PC-9 (cell line): ENCODE results near the gene TBX5. TPM values are rescaled to one million over a fixed set of nuclear protein-coding genes. Genes with fewer than 3 reads are reported as not detected.

ENCODE experiments used
- BruUV-seq: library from RNA; stranded (reverse); fragments of 400-500 nt; replicated peaks from 2 replicates; lab custom pipeline; 2021; lab: Mats Ljungman, UMichigan
- CTCF ChIA-PET: fragments of 300-600 bp; sonication (Branson Sonifier 250); formaldehyde crosslinking; loops from one replicate; lab custom pipeline; 2022; ENCODE audit warnings: antibody characterized with exemption; lab: Charles Lee
- POLR2A ChIA-PET: fragments of 300-600 bp; sonication (Branson Sonifier 250); formaldehyde crosslinking; loops from one replicate; lab custom pipeline; 2022; ENCODE audit warnings: antibody characterized with exemption; ENCODE audit not compliant: unreplicated experiment; lab: Charles Lee
- DNase-seq, 2 experiments: peaks; one replicate each; pipeline versions ENCODE4 v3.0.0 to v3.0.0-alpha.2; 2015 to 2022; ENCODE audit warnings: mixed read lengths in 1 of 2
- H2AFZ ChIP-seq: fragments of 200-600 bp; sonication (generic); 2 replicates; pipeline ENCODE4 v1.8.1; 2017; ENCODE audit warnings: antibody characterized with exemption
- H3F3A ChIP-seq: fragments of 200-600 bp; sonication (generic); 2 replicates; pipeline ENCODE4 v1.8.1; 2017; ENCODE audit warnings: antibody characterized with exemption, mild to moderate bottlenecking, low read depth; ENCODE audit not compliant: insufficient read depth
- H3K27ac ChIP-seq: fragments of 200-600 bp; sonication (generic); 2 replicates; pipeline ENCODE4 v1.6.1; 2016; ENCODE audit warnings: mixed run types
- H3K27me3 ChIP-seq: fragments of 200-600 bp; sonication (generic); 2 replicates; pipeline ENCODE4 v1.6.1; 2016; ENCODE audit warnings: low read depth, mixed run types; ENCODE audit not compliant: insufficient read depth
- H3K36me3 ChIP-seq: fragments of 200-600 bp; sonication (generic); 2 replicates; pipeline ENCODE4 v1.6.1; 2016; ENCODE audit warnings: low read depth, mixed run types
- H3K4me1 ChIP-seq: fragments of 200-600 bp; sonication (generic); replicated peaks from 2 replicates; pipeline ENCODE4 v1.6.1; 2016; ENCODE audit warnings: mixed run types; ENCODE audit not compliant: insufficient read depth
- H3K4me2 ChIP-seq: fragments of 200-600 bp; sonication (generic); 2 replicates; pipeline ENCODE4 v1.6.1; 2017; ENCODE audit warnings: mixed run types
- H3K4me3 ChIP-seq: fragments of 200-600 bp; sonication (generic); 2 replicates; pipeline ENCODE4 v1.6.1; 2016; ENCODE audit warnings: mixed run types
- H3K79me2 ChIP-seq: fragments of 200-600 bp; sonication (generic); 2 replicates; pipeline ENCODE4 v1.6.1; 2017; ENCODE audit warnings: low read depth, mixed run types
- H3K9me2 ChIP-seq: fragments of 200-600 bp; sonication (generic); 2 replicates; pipeline ENCODE4 v1.8.1; 2017; ENCODE audit warnings: mild to moderate bottlenecking; ENCODE audit not compliant: insufficient read depth
- H3K9me3 ChIP-seq: fragments of 200-600 bp; sonication (generic); 2 replicates; pipeline ENCODE4 v1.8.1; 2016; ENCODE audit warnings: low read depth; ENCODE audit not compliant: insufficient read depth
- H4K20me1 ChIP-seq: fragments of 200-600 bp; sonication (generic); 2 replicates; pipeline ENCODE4 v1.8.1; 2017; ENCODE audit not compliant: insufficient read depth
- CTCF ChIP-seq: fragments of 200-600 bp; sonication (generic); conservative IDR thresholded peaks from 2 replicates; pipeline ENCODE4 v1.6.1; 2017; ENCODE audit warnings: mixed run types, antibody characterized with exemption, mild to moderate bottlenecking, moderate library complexity
- EZH2 ChIP-seq: fragments of 200-600 bp; sonication (generic); IDR thresholded peaks from 2 replicates; pipeline ENCODE4 v1.8.0; 2017; ENCODE audit warnings: antibody characterized with exemption, low read depth
- intact Hi-C: fragments of 100-400 bp; cut with micrococcal nuclease; formaldehyde crosslinking; loops from one replicate; pipeline ENCODE4 v1.10.0; 2022; ENCODE audit not compliant: unreplicated experiment
- total RNA-seq: library from RNA; stranded (reverse); gene quantifications from 2 replicates; pipeline ENCODE4 v1.2.3, GENCODE V29; 2021

The TBX5 gene
- total RNA-seq, 1 experiment from 2014 or later = not detected

- peaks cover 92% of the 10 kb centered on the region for H3K27me3 ChIP-seq
- no peak for DNase-seq
- no TSS peak for BruUV-seq
- ChIA-PET CTCF (no interaction called here), POLR2A (no interaction called here)
- no peaks in the 10 kb centered on the region for H4K20me1 ChIP-seq
- TF ChIP-seq CTCF (no peak), EZH2 (no peak)
- no peak overlapping the region for H2AFZ ChIP-seq
- no peaks in the 10 kb centered on the region for H3K79me2 ChIP-seq
- intact Hi-C loops = no loop called here
- no peaks in the 10 kb centered on the region for H3K36me3 ChIP-seq
- H3K27ac ChIP-seq = no peak overlapping the region
- H3K4me2 ChIP-seq = no peak overlapping the region
- H3K9me3 ChIP-seq = no peaks in the 10 kb centered on the region
- no peaks in the 10 kb centered on the region for H3K4me1 ChIP-seq
- no peaks in the 10 kb centered on the region for H3F3A ChIP-seq
- H3K4me3 ChIP-seq = no peak overlapping the region
- H3K9me2 ChIP-seq = no peaks in the 10 kb centered on the region
Observed at GRCh38 chr12:114407842-114408411, 2.0 kb upstream of the TBX5 start.

DNA sequence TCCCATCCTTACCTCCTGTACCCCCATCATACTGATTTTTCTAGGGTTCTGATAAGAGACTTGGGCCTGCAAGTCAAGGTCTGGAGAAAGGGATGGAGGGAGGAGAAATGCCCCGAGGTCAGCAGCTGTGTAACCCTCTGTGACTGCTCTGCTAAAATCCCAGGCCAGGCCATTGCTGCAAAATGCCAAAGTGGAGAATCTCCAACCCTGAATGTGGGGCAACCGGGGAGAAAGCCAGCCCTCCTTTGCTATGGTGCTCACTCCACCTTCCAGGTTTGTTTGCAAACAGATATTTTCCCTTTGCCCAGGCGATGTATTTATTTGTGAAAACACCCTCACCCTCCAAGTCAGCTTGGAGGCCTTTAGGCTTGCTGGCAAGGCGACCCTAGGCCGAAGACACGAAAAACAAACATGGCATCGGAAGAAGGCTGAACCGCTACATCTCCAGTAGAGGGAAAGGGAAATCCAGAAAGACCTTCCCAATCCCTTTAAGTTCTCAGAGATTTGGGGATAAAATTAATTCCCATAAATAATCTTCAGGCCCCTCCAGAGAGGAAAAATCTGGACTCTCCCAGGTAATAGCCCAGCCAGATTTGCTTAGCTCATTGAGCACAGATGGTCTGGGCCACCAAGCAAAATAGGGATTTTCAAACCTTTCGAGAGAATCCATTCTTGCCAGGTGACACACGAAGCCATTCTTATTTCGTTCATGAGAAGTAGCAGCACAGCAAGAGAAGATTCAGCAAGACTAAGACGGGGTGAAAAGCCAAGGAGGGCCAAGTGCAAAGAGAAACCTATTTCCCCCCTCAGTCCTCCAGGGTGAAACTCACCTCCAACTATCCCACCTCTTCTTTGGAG lies 1.3 kb upstream of the TBX5 start:
- H3K4me3 ChIP-seq = no peak overlapping the region
- no peak overlapping the region for H2AFZ ChIP-seq
- BruUV-seq = no TSS peak
- ChIA-PET POLR2A (no interaction called here), CTCF (no interaction called here)
- no peaks in the 10 kb centered on the region for H3K9me2 ChIP-seq
- peaks cover 92% of the 10 kb centered on the region for H3K27me3 ChIP-seq
- no peaks in the 10 kb centered on the region for H3K79me2 ChIP-seq
- no peak for DNase-seq
- no peak overlapping the region for H3K27ac ChIP-seq
- H3K9me3 ChIP-seq = no peaks in the 10 kb centered on the region
- TF ChIP-seq EZH2 (no peak), CTCF (no peak)
- no peaks in the 10 kb centered on the region for H3K36me3 ChIP-seq
- no peaks in the 10 kb centered on the region for H3F3A ChIP-seq
- no peaks in the 10 kb centered on the region for H4K20me1 ChIP-seq
- intact Hi-C loops = no loop called here
- no peak overlapping the region for H3K4me2 ChIP-seq
- H3K4me1 ChIP-seq = no peaks in the 10 kb centered on the region

- Histone ChIP-seq H3K4me2 (no peak overlapping the region), H4K20me1 (no peaks in the 10 kb centered on the region), H3K27me3 (peaks cover 92% of the 10 kb centered on the region), H3K4me1 (no peaks in the 10 kb centered on the region), H3F3A (no peaks in the 10 kb centered on the region), H2AFZ (no peak overlapping the region), H3K4me3 (no peak overlapping the region), H3K36me3 (no peaks in the 10 kb centered on the region), H3K27ac (no peak overlapping the region), H3K79me2 (no peaks in the 10 kb centered on the region), H3K9me2 (no peaks in the 10 kb centered on the region), H3K9me3 (no peaks in the 10 kb centered on the region)
- BruUV-seq = no TSS peak
- no peak for DNase-seq
- ChIA-PET CTCF (no interaction called here), POLR2A (no interaction called here)
- intact Hi-C loops = no loop called here
- TF ChIP-seq CTCF (no peak), EZH2 (no peak)
Observed at GRCh38 chr12:114406316-114406983, 506 bp upstream of the TBX5 start.
